ENCODE measurements around the gene CYP1A2. TPM values are rescaled to one million over a fixed set of nuclear protein-coding genes. Genes with fewer than 3 reads are reported as not detected.

Gene CYP1A2
- total and polyA plus RNA-seq, 9 of the 15 experiments (the other 6 are each of a cell fraction or from before 2014, with no cell fraction given) = not detected

DNA sequence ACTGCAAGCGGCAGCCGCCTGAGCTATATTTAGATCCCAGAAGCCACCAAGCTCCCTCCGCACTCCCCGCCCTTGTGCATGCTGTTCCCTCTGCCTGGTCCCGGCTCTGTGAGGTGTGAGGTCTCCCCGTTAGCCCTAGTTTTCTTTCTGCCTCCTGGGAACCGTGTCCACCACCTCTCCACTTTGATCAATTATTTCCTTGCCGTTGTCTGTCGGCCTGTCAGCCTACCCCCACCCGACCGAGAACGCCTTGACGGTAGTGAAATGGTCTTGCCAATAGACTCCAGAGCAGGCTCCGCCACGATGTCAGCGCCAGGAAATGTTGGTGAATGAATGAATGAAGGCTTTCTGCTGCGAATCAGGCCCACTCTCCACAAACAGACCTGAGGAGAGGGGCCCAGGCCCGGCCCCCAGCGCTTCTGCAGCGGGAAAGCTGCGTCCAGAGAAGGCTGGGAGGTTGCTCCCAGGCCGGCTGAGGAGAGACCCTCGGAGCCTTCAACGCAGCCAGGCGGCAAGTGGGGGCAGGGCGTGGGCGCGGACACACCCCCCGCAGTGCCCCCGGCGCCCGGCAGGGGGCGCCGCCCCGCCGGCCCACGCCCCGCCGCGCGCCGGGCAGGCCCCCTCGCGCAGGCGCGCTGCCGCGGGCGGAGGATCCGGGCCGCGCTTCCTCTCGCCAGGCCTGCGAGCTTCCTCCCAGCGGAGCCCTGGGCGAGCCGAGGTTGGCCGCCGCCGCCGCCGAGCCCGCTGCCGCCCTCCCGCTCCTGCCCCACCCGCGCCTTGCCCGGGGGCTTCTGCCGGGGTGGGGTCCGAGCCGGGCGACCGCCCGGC, 33.0 kb downstream of the CYP1A2 start, which contains the start of gene CSK (continued):
- TF ChIP-seq FOXA3 (CRISPR knock-in tag; conservative IDR thresholded peaks at IDR 0.05 in 1 of 2, IDR thresholded peaks at IDR 0.05 in 1 of 2) = no peak
- peak; percentile 82 for TF ChIP-seq ARID4B (CRISPR knock-in tag; IDR thresholded peaks at IDR 0.05)
- no peak for TF ChIP-seq ERF (CRISPR knock-in tag; IDR thresholded peaks at IDR 0.05)
- peak in 1 of 2 experiments; percentile 13; a peak in 2 of 4 replicates for TF ChIP-seq NRF1 (conservative IDR thresholded peaks at IDR 0.05 in 1 of 2, IDR thresholded peaks at IDR 0.05 in 1 of 2)
- TF ChIP-seq, protein P1, sequence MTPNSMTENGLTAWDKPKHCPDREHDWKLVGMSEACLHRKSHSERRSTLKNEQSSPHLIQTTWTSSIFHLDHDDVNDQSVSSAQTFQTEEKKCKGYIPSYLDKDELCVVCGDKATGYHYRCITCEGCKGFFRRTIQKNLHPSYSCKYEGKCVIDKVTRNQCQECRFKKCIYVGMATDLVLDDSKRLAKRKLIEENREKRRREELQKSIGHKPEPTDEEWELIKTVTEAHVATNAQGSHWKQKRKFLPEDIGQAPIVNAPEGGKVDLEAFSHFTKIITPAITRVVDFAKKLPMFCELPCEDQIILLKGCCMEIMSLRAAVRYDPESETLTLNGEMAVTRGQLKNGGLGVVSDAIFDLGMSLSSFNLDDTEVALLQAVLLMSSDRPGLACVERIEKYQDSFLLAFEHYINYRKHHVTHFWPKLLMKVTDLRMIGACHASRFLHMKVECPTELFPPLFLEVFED (CRISPR knock-in tag; conservative IDR thresholded peaks at IDR 0.05) = no peak
- TF ChIP-seq SETDB1 (IDR thresholded peaks at IDR 0.05; ENCODE audit: low read length) = no peak
- TF ChIP-seq MCM3 (IDR thresholded peaks at IDR 0.05) = no peak
- TF ChIP-seq SLC30A9 (CRISPR knock-in tag; IDR thresholded peaks at IDR 0.05) = no peak
- TF ChIP-seq PCBP1 (IDR thresholded peaks at IDR 0.05; ENCODE audit: low read depth, low read length, poor library complexity, severe bottlenecking) = no peak
- no peak for TF ChIP-seq KLF6 (CRISPR knock-in tag; IDR thresholded peaks at IDR 0.05; ENCODE audit: borderline replicate concordance)
- TF ChIP-seq RAD21 (CRISPR knock-in tag; conservative IDR thresholded peaks at IDR 0.05 in 1 of 2, IDR thresholded peaks at IDR 0.05 in 1 of 2) = peak in 1 of 2 experiments; percentile 46; a peak in 2 of 4 replicates
- no peak for TF ChIP-seq ZC3H8 (IDR thresholded peaks at IDR 0.05)
- TF ChIP-seq PREB (CRISPR knock-in tag; IDR thresholded peaks at IDR 0.05) = peak; percentile 32; the same call in 1 of the 2 replicates
- peak; percentile 88 for TF ChIP-seq SAFB (IDR thresholded peaks at IDR 0.05; ENCODE audit: borderline replicate concordance, low read depth, low read length)
- TF ChIP-seq TAF7 (tag; IDR thresholded peaks at IDR 0.05) = no peak
- TF ChIP-seq MAX (CRISPR knock-in tag; IDR thresholded peaks at IDR 0.05) = peak; percentile 62
- TF ChIP-seq MNT (conservative IDR thresholded peaks at IDR 0.05) = peak; percentile 12 to 42; a peak in 1 of 4 replicates
- TF ChIP-seq CREM (IDR thresholded peaks at IDR 0.05; ENCODE audit: low read depth) = no peak
- TF ChIP-seq SIN3B (IDR thresholded peaks at IDR 0.05; ENCODE audit: low read depth) = no peak

Data from K562 (cell line).